Measurements from ENCODE around the gene ATG4D.
"Not testable (repeated sequence)": the region's sequence is repeated elsewhere in the genome, so short reads cannot be mapped to it uniquely, and the experiment has no call there.

Gene ATG4D

GRCh38 chr19:10553087-10553667 lies 9.5 kb downstream of the ATG4D start:
- DNase-seq: no peak

GRCh38 chr19:10553943-10554381 lies 10.3 kb downstream of the ATG4D start:
- DNase-seq: no peak

GRCh38 chr19:10554760-10555609 lies 11.3 kb downstream of the ATG4D start:
- DNase-seq: no peak

- no peak for DNase-seq
Measured at GRCh38 chr19:10555610-10555973, 11.9 kb downstream of the ATG4D start.

DNA sequence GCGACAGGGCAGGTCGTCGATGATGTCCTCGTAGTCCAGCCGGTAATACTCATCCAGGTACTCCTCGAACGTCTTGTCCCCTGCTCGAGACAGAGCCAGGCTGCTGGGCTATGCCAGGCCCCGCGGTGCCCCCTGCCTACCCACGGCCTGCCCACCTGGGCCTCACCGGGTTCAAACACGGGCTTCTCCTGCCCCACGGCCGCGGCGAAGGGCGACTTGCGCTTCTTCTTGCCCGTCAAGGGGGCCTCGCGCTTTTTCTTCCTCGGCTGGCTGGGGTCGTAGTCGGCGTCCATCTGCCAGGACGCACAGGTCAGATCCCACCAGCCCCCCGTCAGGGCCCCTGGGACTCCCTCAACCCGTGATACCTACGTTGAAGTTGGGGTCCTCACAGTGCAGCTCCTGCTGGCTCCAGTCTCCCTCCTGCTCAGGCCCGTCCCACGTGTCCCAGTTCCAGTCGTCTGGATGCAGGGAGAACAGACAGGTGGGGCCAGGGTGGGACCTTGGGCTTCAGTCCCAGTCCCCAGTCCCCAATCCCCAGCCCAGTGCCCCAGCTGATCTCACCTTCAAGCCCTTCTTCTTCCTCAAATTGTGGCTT lies 14.0 kb downstream of the ATG4D start:
- no peak for DNase-seq

DNA sequence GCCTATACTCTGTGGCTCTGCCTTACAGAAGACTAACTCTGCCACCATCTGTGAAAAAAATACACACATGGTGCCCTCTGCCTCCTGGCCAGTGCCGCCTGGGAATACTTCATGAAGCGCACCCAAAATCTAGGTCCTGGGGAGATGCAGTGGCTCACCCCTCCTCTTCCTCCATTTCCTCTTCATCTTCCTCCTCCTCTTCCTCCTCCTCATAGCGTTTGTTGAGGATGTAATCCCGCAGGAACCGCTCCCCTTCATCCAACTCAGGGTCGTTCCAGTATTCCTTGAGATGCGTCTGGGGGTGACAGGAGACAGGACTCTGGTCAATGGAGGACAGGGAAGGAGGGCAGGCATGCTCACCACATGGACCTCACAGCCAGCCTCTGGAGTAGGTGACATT lies 16.4 kb downstream of the ATG4D start:
- DNase-seq: no peak

DNA sequence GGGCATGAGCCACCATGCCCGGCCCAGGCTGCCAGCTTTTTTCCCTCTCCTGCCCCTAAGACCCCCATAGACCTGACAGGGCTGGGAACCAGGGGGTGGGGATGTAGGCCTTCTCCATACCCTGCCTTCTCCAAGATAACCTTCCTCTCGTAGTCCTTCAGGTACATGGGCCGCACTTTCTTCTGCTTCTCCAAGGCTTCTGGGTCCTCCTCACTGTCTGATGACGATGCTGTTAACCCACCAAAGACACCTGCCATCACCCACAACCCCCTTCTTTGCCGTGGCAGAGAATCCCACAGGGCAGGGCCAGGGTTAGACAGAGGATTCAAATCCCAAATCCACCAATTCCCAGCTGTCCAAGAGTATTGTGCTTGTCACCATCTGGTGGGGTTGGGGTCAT lies 18.9 kb downstream of the ATG4D start:
- no peak for DNase-seq

GRCh38 chr19:10565028-10565566 lies 21.4 kb downstream of the ATG4D start:
- DNase-seq: peak in 1 of 2 experiments; percentile 26

DNA sequence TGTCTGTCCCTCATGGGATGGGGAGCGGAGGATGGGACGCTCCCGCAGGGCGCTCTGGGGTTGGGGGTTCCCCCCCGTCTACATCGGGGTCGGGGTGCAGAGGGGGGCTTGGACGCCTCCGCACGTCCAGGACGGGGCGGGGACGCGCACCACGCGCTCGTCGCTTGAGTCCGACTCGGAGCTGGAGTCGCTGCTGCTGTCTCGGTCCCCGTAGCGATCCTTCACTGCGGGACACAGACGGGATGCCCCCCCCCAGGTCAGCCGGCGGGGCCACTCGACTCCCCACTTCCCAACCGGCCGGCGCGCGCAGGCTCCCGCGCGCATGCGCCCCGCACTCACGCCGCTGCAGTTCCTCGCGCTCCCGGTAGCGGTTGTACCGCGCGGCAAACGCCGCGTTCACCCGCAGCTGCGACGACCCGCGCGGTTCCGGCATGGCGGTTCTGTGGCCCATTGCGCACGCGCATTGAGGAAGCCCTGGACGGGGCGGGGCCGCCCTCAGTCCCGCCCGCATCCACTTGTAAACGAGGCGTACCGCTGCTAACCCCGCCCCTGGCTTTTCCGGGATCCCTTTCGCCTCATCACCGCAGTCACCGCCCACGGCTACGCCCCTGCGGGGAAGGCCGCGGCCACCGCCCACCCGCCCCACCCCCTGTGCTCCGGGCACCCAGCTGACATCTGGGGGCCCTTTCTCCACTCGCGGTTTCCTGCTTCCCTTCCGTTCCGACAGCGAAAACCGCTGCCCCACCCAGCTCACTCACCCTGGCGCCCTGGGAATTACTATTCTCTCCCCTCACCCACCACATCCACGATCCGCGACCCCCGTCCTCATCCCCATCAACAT lies 22.1 kb downstream of the ATG4D start, which contains the start of gene KRI1:
Gene KRI1, minus strand, starts transcription at position 444 of the 841 bp plus-strand sequence. Its CDS starts 11 bp downstream, at position 433.
- DNase-seq: peak; percentile 86 to 93

GRCh38 chr19:10566408-10566657 lies 22.6 kb downstream of the ATG4D start:
- DNase-seq: no peak

DNA sequence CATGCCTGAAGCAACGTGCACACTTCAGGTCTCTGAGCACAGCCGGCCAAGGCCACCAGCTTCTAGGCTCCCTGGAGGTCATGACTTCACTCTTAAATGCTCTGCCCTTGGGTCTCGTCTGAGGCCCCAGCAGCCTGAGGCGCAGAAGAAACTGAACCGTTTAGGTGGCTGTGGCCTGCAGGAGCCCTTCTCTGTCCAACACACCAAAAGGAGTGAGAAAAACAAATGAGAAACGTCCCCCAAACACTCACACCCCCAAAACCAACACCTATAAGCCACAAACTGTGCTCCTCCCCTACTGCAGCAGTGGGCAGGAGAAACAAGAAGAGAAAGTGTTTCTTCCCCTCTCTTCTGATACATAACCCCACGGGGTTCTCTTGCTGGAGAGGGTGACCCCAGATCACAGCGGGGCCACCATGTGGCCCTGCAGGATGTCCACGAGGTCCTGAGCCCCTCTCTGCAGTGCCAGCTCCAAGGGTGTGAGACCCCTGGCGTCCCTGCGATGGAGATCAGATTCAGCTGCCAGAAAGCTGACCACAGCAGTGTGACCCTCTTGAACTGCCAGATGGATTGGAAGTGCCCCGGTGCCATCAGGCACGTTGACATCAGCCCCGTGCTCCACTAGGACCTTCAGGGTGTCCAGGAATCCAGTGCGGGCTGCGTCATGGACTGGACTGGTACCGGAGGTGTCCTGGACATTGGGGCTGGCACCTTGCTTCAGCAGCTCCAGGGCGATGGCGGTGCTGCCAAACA lies 23.1 kb downstream of the ATG4D start:
- DNase-seq: no peak

DNA sequence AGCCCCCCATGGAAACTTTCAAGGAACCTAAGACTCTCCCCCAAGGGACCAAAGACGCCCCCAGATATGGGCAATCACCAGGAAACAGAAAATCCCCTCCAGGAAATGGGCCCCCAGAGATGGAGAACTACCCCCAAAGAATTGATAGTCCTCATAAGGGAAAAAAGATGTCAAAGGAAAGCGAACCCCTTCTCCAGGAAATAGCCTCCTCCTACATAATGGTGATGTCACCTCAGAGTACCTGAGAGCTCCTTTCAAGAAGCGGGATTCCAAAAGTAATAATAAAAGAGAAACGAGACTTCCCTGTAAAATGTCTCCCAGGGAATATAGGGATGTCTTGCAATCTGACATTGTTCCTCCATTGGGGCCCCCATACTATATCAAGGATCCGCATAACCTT lies 24.0 kb downstream of the ATG4D start:
- no peak for DNase-seq

DNA sequence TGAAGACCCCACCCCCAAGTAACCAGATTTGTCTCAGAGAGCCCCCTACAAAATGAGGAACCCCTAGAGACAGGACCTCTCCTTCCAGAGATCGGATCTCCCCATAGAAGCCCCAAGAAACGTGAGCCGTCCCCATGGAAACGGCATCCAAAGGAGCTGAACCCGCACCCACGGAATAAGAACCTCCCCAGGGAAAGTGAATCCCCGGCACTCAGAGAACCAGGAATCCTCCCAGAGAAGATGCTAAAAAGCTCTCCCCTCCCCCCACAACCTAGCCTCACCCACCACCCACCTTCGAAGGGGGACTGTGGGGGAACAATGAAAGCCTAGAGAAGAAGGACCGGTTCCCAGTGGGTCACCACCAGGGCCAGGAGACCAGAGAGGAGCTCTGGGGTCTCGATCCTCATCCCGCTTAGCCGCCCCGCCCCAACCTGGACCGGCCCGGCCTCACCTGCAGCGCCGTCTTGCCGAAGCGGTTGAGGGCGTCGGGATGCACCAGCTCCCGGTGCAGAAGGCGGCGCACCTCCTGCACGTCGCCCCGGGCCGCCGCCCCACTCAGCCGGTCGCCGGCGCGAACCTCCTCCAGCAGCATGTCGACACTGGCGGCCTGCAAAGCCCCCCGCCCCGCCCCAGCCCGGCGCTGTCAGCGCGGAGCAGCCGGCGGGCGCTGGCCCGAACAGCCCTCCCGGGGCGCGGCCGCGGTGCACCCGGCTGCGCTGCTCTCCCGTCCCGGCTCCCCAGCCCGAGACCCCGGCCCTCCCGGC lies 24.5 kb downstream of the ATG4D start:
- peak in 1 of 2 experiments; percentile 67 for DNase-seq

- DNase-seq: peak; percentile 97 to 99
Measured at GRCh38 chr19:10568826-10569651, 25.3 kb downstream of the ATG4D start, which contains the start of gene CDKN2D. Gene CDKN2D, minus strand, starts transcription at chr19:10568979. Its CDS starts 326 bp downstream, at chr19:10568653.

DNA sequence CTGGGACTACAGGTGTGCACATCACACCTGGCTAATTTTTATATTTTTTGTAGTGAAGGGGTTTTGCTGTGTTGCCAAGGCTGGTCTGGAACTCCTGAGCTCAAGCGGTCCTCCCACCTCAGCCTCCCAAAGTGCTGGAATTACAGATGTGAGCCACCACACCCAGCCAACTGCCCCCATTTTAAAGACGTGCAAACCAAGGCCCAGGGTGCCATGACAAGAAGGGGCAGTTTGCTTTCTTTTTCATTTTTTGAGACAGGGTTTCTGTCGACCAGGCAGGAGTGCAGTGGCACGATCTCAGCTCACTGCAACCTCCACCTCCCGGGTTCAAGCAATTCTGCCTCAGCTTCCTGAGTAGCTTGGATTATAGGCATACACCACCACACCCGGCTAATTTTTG lies 30.1 kb downstream of the ATG4D start:
- not testable (repeated sequence) for DNase-seq

GRCh38 chr19:10574462-10574861 lies 30.8 kb downstream of the ATG4D start:
- DNase-seq: no peak

DNA sequence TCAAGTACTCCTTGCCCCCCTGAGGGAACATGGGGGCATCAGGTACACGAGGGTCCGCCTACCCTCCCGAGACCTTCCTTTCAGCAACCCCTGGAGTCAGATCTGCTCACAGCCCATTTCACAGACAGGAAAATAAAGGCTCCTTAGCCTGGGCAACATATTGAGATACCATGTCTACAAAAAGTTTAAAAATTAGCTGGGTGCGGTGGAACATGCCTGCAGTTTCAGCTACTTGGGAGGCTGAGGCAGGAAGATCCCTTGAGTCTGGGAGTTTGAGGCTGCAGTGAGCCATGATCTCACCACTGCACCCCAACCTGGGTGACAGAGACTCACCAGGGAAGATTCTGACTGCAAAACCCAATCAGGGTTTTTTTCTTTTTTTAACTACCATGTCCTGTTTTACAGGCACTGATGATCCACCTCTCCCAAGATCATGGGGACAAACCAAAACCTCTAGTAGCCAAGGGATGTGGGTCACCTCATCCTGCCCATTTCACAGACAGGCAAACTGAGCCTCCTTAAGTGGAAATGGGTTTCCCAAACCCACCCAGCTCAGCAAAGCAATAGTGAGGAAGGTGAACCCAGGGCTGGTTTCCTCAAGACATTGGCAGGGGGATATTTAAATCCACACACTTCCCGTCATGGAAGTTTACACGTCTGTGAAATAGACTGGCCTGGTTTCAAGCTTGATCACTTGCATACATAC lies 31.5 kb downstream of the ATG4D start:
- DNase-seq: no peak

GRCh38 chr19:10577951-10578350 lies 34.2 kb downstream of the ATG4D start:
- DNase-seq: no peak

- peak; percentile 91 to 93 for DNase-seq
Measured at GRCh38 chr19:10580979-10581631, 37.4 kb downstream of the ATG4D start.

All from SHP77 (cell line).